Stimulated activated memory B cell treated with anti-CD40 and anti-IgM and Interleukin-4, amounts not matched to agents 10 μg/mL and 1 μg/mL and 100 μg/mL, for 72 hours (primary cell): ENCODE measurements around the gene DDX23.
A peak's percentile ranks its signal among the peaks of the same experiment; 100 is the strongest.
"Not testable (repeated sequence)": the region's sequence is repeated elsewhere in the genome, so short reads cannot be mapped to it uniquely, and the experiment has no call there.

Source experiments
- ATAC-seq: fragments of 150-1000 bp; cut with Tn5 transposase; 2 replicates; pipeline ENCODE4 v1.10.0; 2021
- H3K27ac Mint-ChIP-seq: one replicate; pipeline ENCODE4 v1.8.0; 2022; ENCODE audit warnings: mild to moderate bottlenecking, mixed read lengths
- H3K27me3 Mint-ChIP-seq: one replicate; pipeline ENCODE4 v1.8.0; 2022; ENCODE audit warnings: mixed read lengths
- H3K36me3 Mint-ChIP-seq: one replicate; pipeline ENCODE4 v1.8.0; 2022; ENCODE audit warnings: mixed read lengths
- H3K4me1 Mint-ChIP-seq: one replicate; pipeline ENCODE4 v1.8.0; 2022; ENCODE audit warnings: mixed read lengths
- H3K4me3 Mint-ChIP-seq: one replicate; pipeline ENCODE4 v1.8.0; 2022; ENCODE audit warnings: mild to moderate bottlenecking, moderate library complexity, mixed read lengths
- H3K9me3 Mint-ChIP-seq: one replicate; pipeline ENCODE4 v1.8.0; 2022; ENCODE audit warnings: mixed read lengths

Gene DDX23

DNA sequence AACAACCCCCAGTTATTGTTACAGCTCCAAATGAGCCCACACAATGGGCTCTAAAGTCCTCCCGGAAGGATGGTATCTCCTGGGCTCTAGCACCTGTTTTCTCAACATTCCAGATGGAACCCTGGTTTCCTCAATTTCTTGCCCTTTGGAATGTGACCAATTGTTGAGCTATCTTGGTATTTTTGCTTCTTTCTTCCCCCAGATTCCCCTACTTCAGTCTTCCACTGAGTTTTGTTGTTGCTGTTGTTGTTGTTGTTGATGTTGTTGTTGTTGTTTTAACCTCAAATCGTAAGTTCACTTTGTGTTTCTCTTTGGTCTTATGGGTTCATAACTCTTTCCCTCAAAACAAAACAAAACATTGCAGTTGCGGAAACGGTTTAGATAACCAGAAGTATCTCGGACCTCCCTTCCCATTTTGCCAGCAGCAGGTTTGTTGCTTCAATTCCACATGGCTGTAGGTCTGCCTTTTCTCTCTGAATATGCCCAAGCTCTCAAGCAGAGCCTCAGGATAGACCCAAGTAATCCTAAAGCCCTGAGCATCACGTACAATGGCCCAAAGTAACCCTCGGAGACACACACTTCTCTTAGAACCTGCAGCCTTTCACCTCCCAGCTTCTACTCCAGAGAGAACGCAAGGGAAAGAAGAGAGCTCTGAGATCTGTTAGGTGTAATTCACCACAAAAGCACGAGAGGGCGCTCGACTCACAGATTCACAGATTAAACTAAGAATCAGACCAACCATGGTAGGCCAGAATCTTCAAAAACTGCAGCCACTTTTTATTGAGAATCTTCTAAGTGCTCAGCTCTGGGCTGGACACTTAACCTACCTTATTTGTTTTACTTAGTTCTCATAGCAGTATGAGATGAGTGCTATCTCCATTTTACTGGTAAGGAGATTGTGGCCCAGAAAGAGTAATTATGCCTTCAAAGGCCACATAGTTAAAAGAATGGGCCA is 1.0 kb upstream of the DDX23 start:
- H3K4me1 Mint-ChIP-seq, result peaks cover 42% of the 10 kb centered on the region
- peak overlapping the region; percentile 99 for H3K27ac Mint-ChIP-seq
- peak; percentile 68 for ATAC-seq
- no peaks in the 10 kb centered on the region for H3K9me3 Mint-ChIP-seq
- peak overlapping the region; percentile 99 for H3K4me3 Mint-ChIP-seq
- peaks cover 25% of the 10 kb centered on the region for H3K36me3 Mint-ChIP-seq
- no peaks in the 10 kb centered on the region for H3K27me3 Mint-ChIP-seq

DNA sequence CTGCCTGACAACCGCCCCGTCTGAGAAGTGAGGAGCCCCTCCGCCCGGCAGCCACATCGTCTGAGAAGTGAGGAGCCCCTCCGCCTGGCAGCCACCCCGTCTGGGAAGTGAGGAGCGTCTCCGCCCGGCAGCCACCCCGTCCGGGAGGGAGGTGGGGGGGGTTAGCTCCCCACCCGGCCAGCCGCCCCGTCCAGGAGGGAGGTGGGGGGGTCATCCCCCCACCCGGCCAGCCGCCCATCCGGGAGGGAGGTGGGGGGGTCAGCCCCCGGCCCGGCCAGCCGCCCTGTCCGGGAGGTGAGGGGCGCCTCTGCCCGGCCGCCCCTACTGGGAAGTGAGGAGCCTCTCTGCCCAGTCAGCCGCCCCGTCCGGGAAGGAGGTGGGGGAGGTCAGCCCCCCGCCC is 9.9 kb downstream of the DDX23 start:
- peaks cover 55% of the 10 kb centered on the region for H3K36me3 Mint-ChIP-seq
- ATAC-seq, H3K27ac Mint-ChIP-seq, H3K4me3 Mint-ChIP-seq, H3K4me1 Mint-ChIP-seq, H3K27me3 Mint-ChIP-seq, H3K9me3 Mint-ChIP-seq: not testable (repeated sequence)

DNA sequence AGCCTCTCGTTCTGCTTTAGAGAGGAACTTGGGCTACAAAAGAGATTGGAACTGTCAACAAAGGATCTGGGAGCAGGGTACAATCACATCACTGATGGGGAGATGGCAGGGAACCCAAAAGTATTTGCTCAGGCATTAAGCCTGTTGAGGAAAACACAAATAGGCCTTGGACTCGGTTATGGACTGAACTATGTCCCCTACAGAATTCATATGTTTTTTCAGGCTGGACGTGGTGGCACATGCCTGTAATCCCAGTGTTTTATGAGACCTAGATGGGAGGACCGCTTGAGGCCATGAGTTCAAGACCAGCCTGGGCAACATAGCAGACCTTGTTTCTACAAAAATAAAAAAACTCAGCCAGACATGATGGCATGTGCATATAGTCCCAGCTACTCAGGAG is 13.9 kb downstream of the DDX23 start:
- no peaks in the 10 kb centered on the region for H3K4me1 Mint-ChIP-seq
- H3K27ac Mint-ChIP-seq, result no peak overlapping the region
- no peaks in the 10 kb centered on the region for H3K27me3 Mint-ChIP-seq
- H3K36me3 Mint-ChIP-seq, result peaks cover 67% of the 10 kb centered on the region
- ATAC-seq, result no peak
- no peaks in the 10 kb centered on the region for H3K9me3 Mint-ChIP-seq
- no peak overlapping the region for H3K4me3 Mint-ChIP-seq

DNA sequence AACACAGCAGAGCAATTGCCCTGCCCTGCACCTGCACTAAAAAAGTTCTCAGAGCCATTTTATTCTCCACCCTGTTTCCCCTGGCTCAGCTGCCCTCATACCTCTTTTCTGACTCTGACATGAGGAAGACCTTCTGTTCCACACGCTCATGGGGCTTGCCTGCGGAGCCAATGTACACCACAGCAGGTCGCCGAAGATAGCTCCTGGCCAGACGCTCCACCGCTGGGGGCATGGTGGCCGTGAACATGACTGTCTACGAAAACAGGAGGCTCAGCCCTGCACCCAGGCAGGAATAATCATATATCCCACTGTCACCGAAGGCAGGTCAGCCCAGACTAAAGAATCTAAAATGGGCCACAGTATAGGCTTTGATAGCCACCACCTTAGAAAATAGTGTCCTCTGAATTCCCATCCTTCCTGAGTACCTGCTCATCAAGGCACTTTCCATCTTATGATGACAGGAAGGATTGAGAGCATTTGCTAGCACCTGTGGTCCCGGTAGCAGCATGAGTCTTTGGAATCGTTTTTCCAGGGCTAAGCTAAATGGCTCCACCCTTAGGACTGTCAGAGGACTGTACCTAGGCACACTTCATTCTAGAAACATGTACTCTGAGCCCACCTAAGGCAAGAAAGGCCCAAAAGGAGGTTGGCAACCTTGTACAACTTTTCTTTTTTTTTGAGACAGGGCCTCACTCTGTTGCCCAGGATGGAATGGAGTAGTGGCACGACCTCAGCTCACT is 19.5 kb downstream of the DDX23 start:
- Mint-ChIP-seq H3K4me3 (no peak overlapping the region), H3K27ac (no peak overlapping the region), H3K36me3 (peaks cover 71% of the 10 kb centered on the region), H3K9me3 (no peaks in the 10 kb centered on the region), H3K4me1 (no peaks in the 10 kb centered on the region), H3K27me3 (no peaks in the 10 kb centered on the region)
- no peak for ATAC-seq

DNA sequence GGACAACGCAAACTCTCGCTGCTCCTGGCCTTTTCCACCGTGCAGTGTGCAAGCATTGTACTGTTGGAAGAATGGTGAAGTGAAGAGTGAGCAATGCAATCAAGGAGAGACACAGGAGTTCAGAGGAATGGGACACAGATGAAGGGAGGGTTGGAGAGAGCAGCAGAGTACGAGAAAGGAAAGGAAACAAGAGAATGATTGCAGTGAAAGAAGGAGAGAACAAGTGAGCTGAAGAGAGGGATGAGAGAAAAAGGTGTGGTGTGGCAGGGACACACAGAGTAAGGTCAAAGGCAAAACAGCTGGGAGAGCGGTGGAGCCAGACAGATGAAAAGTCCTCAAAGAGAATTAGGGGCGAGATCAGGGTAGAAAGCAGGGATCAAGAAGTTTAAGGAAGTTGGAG is 20.7 kb downstream of the DDX23 start:
- Mint-ChIP-seq H3K27ac (no peak overlapping the region), H3K4me3 (no peak overlapping the region), H3K36me3 (peaks cover 59% of the 10 kb centered on the region), H3K4me1 (no peaks in the 10 kb centered on the region), H3K9me3 (no peaks in the 10 kb centered on the region), H3K27me3 (no peaks in the 10 kb centered on the region)
- ATAC-seq, result no peak

DNA sequence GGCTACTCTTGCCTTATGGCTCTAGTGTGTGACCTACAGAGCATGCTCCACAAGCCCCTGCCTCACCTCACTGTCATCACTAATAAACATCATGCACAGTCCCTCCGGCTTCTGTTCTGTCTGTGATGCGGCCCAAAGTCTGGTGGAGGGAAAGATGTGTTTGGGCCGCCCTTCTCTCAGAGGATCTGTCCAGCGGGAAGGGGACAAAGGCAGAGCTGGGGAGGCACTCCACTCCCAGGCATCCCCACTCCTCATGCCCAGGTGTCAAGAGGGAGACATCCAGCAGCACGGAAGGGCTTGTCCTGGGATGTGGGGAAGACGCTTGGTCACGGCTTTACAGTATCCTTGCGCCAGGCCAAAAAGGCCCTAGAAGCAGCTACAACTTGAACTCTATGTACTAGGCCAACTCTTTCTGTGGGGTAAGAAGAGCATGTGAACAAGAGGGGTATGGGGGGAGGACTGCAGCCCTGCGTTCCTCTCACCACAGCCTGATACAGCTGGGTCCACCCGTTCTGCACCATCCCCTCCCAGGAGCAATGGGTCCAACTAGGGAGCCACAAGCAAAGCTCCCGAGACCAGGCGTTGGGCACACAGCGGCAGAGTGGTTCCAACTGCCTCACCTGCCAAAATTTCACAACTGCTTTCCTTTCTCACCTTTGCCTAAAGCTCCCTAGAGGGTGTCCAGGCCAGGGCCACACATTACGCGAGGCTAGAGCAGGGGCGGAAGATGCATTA is 23.0 kb downstream of the DDX23 start:
- Mint-ChIP-seq H3K27ac (no peak overlapping the region), H3K4me1 (peaks cover 7% of the 10 kb centered on the region), H3K36me3 (peaks cover 43% of the 10 kb centered on the region), H3K9me3 (no peaks in the 10 kb centered on the region), H3K27me3 (no peaks in the 10 kb centered on the region), H3K4me3 (no peak overlapping the region)
- no peak for ATAC-seq

DNA sequence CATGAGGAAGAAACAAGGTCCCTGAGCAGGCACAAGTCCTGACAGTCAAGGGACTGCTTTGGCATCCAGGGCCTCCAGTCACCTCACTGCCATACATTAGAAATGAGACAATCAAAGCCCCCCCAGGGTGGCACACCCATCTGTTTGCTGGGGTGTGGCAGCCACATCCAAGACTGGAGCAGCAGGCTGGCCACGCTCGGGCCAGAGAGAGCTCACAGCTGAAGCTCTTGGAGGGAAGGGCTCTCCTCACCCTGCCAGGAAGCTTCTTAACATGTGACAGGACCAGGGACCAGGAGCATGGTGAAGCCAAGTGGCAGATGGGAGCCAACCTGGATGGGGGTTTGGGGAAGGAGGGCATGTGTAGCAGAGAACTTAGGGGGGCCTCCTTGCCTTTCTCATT is 23.7 kb downstream of the DDX23 start:
- no peaks in the 10 kb centered on the region for H3K9me3 Mint-ChIP-seq
- peaks cover 8% of the 10 kb centered on the region for H3K4me1 Mint-ChIP-seq
- no peak for ATAC-seq
- H3K27me3 Mint-ChIP-seq, result no peaks in the 10 kb centered on the region
- no peak overlapping the region for H3K4me3 Mint-ChIP-seq
- peaks cover 40% of the 10 kb centered on the region for H3K36me3 Mint-ChIP-seq
- H3K27ac Mint-ChIP-seq, result no peak overlapping the region

DNA sequence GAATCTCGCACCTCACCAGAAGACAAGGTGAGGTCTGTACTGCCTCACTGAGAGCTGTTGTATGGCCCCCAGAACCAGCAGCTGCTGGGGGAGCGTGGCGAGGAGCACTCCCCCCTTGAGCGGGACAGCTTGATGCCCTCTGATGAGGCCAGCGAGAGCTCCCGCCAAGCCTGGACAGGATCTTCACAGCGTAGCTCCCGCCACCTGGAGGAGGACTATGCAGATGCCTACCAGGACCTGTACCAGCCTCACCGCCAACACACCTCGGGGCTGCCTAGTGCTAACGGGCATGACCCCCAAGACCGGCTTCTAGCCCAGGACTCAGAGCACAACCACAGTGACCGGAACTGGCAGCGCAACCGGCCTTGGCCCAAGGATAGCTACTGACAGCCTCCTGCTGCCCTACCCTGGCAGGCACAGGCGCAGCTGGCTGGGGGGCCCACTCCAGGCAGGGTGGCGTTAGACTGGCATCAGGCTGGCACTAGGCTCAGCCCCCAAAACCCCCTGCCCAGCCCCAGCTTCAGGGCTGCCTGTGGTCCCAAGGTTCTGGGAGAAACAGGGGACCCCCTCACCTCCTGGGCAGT is 24.4 kb downstream of the DDX23 start:
- H3K27ac Mint-ChIP-seq, result no peak overlapping the region

DNA sequence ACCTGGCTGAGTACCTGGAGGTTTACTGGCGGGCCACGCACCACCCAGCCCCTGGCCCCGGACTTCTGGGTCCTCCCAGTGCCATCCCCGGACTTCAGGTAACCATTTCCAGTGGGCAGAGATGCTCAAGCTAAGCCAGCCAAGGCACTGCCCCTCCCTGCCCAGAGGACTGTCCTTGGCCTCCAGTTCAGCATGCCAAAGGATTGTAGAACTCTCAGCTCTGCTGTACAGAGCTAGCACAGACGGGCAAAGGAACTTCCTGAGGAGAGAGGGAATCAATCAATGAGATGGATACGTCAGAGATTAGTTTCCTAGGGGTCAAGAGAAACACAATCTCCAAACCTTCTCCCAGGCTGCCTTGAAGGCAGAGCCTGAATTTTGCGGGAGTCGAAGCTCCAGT is 24.9 kb downstream of the DDX23 start:
- H3K36me3 Mint-ChIP-seq, result peaks cover 31% of the 10 kb centered on the region
- H3K4me1 Mint-ChIP-seq, result peaks cover 8% of the 10 kb centered on the region
- H3K4me3 Mint-ChIP-seq, result no peak overlapping the region
- H3K9me3 Mint-ChIP-seq, result no peaks in the 10 kb centered on the region
- H3K27ac Mint-ChIP-seq, result no peak overlapping the region
- H3K27me3 Mint-ChIP-seq, result no peaks in the 10 kb centered on the region
- ATAC-seq, result no peak

More for the DNA sequence above, 24.4 kb downstream of the DDX23 start:
- Mint-ChIP-seq H3K27me3 (no peaks in the 10 kb centered on the region), H3K9me3 (no peaks in the 10 kb centered on the region), H3K4me3 (no peak overlapping the region), H3K36me3 (peaks cover 36% of the 10 kb centered on the region), H3K4me1 (peaks cover 8% of the 10 kb centered on the region)
- no peak for ATAC-seq

DNA sequence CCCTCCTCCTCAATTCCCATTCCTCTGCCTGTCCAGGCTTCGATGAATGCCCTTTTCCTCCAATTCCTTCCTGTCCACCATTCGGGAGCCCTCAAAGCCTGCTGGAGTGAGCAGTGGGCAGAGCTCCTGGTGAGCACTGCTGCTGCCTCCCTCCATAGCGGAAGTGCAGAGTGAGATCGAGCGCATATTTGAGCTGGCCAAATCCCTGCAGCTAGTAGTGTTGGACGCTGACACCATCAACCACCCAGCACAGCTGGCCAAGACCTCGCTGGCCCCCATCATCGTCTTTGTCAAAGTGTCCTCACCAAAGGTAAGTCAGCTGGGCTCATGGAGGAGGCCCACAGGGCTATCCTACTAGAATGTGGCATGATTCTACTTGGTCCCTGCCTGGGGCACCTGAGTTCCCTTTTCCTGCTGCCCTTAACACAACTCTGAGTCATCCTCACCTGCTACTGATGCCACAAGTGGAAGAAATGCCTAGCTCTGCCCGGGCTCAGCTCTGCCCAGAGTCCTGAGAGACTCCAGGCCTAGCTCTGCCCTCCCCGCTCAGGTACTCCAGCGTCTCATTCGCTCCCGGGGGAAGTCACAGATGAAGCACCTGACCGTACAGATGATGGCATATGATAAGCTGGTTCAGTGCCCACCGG is 25.6 kb downstream of the DDX23 start:
- ATAC-seq, result no peak
- Mint-ChIP-seq H3K27me3 (no peaks in the 10 kb centered on the region), H3K9me3 (no peaks in the 10 kb centered on the region), H3K36me3 (peaks cover 27% of the 10 kb centered on the region), H3K4me1 (peaks cover 8% of the 10 kb centered on the region), H3K27ac (no peak overlapping the region), H3K4me3 (no peak overlapping the region)

DNA sequence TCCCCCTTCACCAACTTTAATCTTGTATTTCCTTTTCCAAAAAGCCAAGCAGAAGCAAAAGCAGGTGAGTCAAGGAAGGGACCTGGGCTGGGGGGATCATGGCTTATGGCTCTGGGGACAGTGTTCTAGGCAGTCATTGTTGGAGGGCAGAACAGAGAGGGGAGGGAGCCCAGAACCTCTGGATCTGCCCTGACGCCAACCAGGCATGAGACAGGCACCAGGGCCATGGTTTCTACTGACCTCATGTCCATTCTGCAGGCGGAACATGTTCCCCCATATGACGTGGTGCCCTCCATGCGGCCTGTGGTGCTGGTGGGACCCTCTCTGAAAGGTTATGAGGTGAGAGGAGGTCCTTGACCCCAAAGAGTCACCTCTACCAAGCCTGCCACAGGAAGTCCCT is 27.1 kb downstream of the DDX23 start:
- Mint-ChIP-seq H3K4me3 (no peak overlapping the region), H3K27me3 (no peaks in the 10 kb centered on the region), H3K36me3 (peaks cover 18% of the 10 kb centered on the region), H3K9me3 (no peaks in the 10 kb centered on the region), H3K4me1 (peaks cover 8% of the 10 kb centered on the region), H3K27ac (no peak overlapping the region)
- ATAC-seq, result no peak

DNA sequence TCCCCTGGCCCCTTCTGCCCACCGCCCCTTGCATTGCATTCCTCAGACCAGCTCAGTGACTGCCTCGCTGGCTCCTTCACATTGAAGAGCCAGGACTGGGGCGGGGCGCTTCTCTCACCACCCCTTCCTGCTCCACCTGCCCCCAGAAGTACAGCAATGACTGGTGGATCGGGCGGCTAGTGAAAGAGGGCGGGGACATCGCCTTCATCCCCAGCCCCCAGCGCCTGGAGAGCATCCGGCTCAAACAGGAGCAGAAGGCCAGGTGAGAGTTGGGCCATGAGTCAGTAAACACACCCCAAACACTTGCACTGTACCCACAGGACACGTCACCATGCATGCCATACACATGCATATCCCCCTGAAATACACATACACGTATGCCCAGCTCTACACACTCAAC is 27.9 kb downstream of the DDX23 start:
- Mint-ChIP-seq H3K27ac (peak overlapping the region; percentile 11), H3K36me3 (peaks cover 10% of the 10 kb centered on the region), H3K9me3 (no peaks in the 10 kb centered on the region), H3K27me3 (no peaks in the 10 kb centered on the region), H3K4me1 (peaks cover 8% of the 10 kb centered on the region), H3K4me3 (no peak overlapping the region)
- ATAC-seq, result no peak

DNA sequence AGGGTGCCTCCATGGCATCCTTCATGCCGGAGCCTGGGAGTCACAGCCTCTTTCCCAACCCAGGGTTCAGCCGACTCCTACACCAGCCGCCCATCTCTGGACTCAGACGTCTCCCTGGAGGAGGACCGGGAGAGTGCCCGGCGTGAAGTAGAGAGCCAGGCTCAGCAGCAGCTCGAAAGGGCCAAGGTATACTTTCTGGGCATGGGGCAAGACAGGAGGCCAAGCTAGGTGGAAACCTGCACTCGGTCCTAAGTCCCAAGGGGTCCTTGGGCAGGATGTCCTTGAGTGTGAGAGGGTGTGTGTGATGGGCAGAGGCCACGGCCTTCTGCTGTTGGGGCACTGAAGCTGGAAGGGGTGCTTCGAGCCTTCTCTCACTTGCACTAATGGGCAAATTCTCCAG is 28.7 kb downstream of the DDX23 start:
- Mint-ChIP-seq H3K36me3 (peaks cover 2% of the 10 kb centered on the region), H3K9me3 (no peaks in the 10 kb centered on the region), H3K4me1 (peaks cover 14% of the 10 kb centered on the region), H3K27me3 (no peaks in the 10 kb centered on the region), H3K27ac (no peak overlapping the region), H3K4me3 (no peak overlapping the region)
- no peak for ATAC-seq

DNA sequence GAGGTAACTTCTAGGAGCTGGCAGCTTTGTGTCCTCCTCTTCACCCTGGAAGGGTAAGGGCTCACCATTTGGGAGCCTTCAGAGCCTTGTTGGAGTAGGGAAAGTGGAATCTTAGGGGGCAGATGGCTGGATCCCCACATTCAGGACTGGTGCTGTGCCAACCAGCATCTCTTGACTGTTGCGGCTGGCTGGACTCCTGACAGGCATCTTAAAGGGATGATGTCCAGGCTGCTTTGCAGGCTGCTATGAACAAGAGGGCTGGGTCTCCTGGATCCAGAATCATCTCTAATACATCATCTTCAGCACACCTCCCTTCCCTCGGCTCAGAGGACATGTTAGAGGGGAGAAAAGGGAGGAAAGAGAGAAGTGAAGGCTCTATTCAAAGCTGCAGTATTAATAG is 29.3 kb downstream of the DDX23 start:
- H3K27ac Mint-ChIP-seq, result no peak overlapping the region
- H3K36me3 Mint-ChIP-seq, result no peaks in the 10 kb centered on the region
- peaks cover 19% of the 10 kb centered on the region for H3K4me1 Mint-ChIP-seq
- H3K27me3 Mint-ChIP-seq, result no peaks in the 10 kb centered on the region
- no peaks in the 10 kb centered on the region for H3K9me3 Mint-ChIP-seq
- H3K4me3 Mint-ChIP-seq, result no peak overlapping the region
- no peak for ATAC-seq

DNA sequence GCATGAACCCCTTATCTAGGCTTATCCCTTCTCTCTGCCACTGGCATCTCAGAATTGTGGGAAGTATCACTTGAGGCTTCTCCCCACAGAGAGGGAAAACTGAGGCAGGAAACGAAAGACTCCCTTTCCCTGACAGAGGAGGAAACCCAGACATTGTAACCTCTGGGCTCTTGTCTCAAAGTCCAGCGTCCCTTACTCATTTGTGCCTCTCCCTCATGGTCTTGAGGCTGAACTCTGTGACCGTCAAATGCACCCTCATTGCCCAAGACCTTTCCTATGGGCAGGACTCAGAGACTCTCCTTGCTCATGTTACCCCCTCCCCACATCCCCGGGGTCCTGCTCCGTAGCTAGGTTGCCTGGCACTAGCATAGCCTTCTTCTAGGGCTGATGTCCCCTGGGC is 29.8 kb downstream of the DDX23 start:
- H3K27ac Mint-ChIP-seq, result no peak overlapping the region
- ATAC-seq, result no peak
- H3K4me1 Mint-ChIP-seq, result peaks cover 25% of the 10 kb centered on the region
- peaks cover 5% of the 10 kb centered on the region for H3K27me3 Mint-ChIP-seq
- H3K36me3 Mint-ChIP-seq, result no peaks in the 10 kb centered on the region
- H3K9me3 Mint-ChIP-seq, result no peaks in the 10 kb centered on the region
- H3K4me3 Mint-ChIP-seq, result no peak overlapping the region
